UCSD-AML1 (cell line): ENCODE results near the gene ATP5F1A.
A peak's percentile ranks its signal among the peaks of the same experiment; 100 is the strongest.
"Not testable (repeated sequence)": the region's sequence is repeated elsewhere in the genome, so short reads cannot be mapped to it uniquely, and the experiment has no call there.

Experiments used
- DNase-seq: peaks from one replicate; lab custom pipeline; 2025; ENCODE audit not compliant: unreplicated experiment; lab: John Stamatoyannopoulos, UW

ATP5F1A gene

DNA sequence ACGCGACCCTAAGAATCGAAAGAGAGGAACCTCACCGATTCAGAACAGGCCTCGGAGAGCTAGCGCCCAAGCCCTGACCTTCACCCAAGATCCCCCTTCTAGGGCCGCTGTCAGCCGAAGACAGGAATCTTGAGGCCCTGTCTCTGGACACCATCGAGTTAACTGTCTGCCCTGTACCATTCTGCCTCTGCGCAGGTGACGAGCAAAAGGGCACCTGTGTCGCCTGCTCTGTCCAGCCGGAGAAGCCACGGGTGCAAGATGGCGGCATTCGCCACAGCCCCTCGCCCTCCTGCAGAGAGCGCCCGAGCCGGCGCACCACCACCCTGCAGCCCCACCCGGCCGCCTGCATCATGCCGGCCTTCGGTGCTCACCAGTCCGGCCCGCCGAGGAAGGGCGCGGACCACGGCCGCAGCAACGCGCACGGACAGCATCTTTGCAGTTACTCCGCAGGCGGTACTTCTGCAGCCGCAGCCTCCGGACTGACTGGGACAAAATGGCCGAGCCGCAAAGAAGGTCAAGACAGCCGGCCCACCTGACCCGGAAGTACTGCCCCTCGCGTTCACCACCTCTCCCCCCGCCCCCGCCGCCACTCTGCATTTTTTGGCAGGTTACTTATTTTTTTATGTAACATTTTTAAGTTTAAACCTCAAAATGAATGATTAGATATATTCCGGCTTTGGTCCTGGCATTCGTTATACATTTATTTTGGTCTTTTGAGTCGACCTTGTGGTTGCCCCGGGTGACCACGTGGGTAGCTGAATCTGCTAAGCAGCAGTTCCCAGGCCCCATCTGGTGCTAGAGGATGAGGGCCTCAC, at the start of gene ATP5F1A:
ATP5F1A (minus strand) TSS at position 496 of the 815 bp plus-strand sequence; CDS start at position 431, 65 bp downstream.
- DNase-seq: peak; percentile 79

DNA sequence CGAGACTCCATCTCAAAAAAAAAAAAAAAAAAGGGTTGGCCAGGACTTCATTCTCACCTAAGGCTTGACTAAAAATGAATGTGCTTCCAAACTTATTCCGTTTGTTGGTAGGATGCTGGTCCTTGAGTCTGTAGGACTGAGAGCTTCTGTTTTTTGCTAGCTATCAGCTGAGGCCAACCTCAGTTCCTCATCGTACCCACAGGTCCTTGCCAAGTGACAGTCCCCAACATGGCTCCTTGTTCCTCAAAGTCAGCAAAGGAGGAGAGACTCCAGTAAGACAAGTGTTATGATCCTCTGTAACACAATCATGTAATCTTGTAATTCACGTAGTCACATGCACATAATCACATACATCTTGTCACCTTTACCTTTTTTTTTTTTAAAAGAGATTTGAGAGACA, 43.1 kb upstream of the ATP5F1A start:
- no peak for DNase-seq

DNA sequence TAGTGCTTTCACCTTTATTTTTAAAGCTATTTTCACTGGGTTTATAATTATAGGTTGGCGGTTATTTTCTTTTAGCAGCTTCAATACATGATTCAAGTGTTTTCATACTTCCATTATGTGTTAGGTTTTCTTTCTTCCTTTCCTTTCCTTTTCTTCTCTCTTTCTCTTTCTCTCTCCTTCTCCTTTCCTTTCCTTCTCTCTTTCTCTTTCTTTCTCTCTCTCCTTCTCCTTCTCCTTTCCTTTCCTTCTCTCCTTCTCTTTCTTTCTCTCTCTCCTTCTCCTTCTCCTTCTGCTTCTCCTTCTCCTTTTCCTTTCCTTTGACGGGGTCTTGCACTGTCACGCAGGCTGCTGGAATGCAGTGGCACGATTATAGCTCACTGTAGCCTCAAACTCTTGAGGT, 42.1 kb upstream of the ATP5F1A start:
- no peak for DNase-seq

DNA sequence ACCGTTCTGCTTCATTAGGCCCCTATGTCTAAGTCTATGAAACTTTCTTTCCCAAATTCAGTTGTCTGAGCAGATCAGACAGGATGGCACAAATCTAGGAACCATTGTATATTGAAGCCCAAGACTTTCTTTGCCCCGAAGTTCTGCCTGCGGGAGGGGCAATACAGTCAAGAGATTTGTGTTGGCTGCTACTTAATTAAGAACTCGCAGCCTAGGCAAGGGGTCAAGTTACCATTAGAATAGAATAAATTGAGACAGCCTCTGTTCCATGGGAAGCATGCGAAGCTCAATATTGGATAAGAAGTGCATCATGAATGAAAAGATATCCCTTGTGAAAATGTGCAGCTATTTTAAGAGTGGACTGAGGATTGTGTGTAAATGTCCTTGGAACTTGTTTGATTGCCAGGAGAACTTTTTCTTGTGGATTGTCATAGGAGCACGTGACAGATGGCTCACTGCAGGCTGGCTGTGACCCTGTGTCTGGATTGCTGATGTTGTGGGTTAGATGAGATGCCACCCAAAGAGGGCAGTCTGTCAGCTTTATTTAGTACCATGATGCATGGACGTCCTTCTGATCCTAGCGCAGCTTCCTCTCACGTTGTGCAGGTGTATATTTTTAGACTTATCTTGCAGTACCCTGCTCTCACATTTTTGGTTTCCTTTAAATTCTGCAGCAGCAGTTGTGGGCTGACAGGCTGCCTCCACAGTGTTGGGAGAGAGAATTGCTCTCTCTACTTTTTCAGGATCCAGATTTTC, 37.0 kb upstream of the ATP5F1A start:
- DNase-seq: no peak

DNA sequence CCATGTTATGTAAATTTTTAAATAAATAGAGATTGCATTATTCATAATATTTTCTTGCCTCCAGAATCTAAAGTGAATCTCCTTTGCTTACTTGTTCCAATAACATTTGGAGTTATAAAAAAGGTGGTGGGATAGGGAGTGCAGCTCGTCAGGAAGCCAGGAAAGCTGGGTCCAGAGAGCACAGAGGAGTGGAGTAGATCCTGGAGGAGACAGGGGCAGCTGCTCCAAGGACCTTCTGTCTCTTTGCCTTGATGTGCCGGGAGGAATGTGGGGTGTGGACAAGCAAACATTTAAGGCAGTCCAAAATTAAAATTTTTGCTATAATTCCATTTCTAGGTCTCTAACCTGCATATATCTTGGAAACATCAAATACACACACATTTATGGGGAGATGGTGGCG, 35.4 kb upstream of the ATP5F1A start:
- DNase-seq: no peak

DNA sequence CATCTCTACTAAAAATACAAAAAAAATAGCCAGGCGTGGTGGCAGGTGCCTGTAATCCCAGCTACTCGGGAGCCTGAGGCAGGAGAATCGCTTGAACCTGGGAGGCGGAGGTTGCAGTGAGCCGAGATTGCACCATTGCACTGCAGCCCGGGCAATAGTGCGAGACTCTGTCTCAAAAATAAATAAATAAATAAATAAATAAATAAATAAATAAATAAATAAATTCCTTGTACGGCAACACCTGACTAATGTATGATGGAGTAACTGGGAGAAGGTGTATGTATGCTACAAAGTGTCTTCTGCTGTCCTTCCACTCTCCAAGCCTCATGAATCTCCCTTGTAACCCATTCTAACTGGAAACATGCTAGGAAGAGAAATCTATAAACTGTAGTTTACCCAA, 32.5 kb upstream of the ATP5F1A start:
- not testable (repeated sequence) for DNase-seq

DNA sequence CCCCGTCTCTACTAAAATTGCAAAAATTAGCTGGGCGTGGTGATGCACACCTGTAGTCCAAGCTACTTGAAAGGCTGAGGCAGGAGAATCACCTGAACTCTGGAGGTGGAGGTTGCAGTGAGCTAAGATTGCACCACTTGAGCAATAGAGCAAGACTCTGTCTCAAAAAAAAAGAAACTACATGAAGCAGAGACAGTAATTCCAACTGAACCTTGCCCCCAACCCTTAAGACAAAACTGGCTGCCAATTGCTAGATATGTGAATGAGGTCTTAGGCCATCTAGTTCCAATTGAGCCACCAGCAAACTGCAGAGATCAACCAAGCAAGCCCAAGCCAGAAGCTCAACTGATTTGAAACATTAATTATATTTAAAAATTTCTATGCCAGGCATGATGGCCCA, 32.0 kb upstream of the ATP5F1A start:
- DNase-seq: no peak

DNA sequence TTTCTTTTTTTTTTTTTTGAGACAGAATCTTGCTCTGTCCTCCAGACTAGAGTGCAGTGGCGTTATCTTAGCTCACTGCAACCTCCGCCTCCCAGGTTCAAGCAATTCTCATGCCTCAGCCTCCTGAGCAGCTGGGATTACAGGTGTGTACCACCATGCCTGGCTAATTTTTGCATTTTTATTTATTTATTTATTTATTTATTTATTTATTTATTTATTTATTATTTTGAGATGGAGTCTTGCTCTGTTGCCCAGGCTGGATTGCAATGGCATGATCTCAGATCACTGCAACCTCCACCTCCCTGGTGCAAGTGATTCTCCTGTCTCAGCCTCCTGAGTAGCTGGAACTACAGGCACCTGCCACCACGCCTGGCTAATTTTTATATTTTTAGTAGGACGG, 28.5 kb upstream of the ATP5F1A start:
- DNase-seq: not testable (repeated sequence)

DNA sequence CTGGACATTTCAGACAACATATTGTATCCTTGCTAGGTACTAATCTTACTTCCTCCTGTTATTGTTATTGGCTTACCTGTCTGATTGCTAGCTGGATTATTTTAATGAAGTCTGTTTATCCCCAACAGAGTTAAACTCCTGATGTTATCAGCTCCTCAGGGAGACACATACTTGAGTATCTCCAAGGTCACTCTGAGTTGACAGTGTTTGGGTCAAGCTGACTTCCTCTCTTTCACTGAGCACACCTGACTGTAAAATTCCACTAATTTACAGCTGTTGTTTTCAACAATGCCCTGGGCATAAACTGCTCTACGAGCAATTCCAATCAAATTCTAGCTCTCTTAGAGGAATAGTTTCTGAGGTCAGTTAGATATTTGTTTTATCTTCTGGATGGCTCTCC, 15.7 kb upstream of the ATP5F1A start:
- no peak for DNase-seq

DNA sequence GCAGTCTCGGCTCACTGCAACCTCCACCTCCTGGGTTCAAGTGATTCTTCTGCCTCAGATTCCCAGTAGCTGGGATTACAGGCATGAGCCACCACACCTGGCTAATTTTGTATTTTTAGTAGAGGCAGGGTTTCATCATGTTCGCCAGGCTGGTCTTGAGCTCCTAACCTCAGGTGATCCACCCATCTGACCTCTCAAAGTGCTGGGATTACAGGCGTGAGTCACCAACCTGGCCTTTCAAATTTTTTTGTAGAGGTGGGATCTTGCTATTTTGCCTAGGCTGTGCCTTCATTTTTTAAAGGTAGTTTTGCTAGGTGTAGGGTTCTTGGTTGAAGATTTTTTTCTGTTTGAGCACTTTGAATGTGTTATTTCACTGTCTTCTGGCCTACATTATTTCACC, 12.3 kb upstream of the ATP5F1A start:
- DNase-seq: no peak

DNA sequence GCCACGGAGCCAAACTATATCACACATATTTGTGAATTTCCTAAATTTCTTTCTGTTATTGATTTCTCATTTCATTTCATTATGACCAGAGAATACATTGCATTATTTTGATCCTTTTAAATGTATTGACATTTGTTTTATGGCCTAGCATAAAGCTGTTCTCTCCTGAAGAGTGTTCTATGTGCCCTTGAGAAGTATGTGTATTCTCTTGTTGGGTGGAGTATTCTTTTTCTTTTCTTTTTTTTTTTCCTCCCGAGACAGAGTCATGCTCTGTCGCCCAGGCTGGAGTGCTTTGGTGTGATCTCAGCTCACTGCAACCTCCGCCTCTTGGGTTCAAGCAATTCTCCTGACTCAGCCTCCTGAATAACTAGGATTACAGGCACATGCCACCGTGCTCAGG, 11.3 kb upstream of the ATP5F1A start:
- no peak for DNase-seq

DNA sequence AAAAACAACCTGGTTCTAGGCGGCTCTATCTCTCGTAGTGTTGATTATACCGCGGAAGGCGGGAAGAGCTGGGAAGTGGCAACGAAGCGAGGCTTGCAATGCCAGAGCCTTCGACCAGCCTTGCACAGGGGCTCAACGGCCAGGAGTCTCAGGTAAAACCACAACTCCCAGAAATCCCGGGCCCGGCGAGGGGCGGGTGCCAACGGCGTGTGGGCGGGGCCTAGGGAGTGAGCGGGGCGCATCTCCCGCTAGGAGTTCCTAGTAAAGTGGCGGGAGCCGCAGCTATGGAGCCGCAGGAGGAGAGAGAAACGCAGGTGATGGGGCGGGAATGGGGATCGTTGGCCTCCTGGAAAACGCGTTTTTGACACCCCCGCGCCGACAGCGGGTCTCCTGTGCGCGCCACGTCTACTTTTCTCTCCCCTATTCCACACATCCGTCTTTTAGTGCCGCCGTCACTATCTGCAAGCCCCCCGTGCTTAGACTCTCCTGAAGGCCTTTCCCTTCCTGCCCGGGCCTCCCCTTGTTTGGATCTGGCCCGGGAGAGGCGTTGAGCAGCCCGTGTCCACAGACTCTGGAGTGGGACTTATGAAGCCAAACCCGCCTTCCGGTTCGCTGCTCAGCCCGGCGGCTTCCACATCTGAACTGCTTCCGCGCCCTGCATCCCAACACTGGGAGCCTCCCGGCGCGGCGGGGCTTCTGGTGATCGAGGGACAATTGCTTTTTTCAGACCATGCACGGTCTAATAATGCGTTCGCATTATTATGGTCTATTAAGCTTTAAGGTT, 6.2 kb upstream of the ATP5F1A start, which contains the start of gene HAUS1:
HAUS1 (plus strand) TSS at position 258 of the 784 bp plus-strand sequence; CDS start at position 285, 27 bp downstream.
- DNase-seq: peak; percentile 90

DNA sequence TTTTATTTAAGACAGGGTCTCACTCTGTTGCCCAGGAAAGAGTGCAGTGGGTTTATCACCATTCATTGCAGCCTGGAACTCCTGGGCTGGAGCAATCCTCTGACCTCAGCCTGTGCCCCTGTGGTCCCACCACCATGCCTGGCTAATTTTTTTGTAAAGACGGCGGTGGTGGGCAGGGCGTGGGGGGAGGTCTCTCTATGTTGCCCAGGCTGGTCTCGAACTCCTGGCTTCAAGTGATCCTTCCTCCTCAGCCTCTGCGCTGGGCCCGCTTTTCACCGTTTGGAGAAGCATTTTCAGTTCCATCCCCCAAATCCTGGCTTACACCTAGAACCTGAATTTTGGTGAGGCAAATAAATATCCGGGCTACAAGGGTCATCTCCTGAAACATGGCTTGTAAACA, 1.4 kb upstream of the ATP5F1A start:
- no peak for DNase-seq

DNA sequence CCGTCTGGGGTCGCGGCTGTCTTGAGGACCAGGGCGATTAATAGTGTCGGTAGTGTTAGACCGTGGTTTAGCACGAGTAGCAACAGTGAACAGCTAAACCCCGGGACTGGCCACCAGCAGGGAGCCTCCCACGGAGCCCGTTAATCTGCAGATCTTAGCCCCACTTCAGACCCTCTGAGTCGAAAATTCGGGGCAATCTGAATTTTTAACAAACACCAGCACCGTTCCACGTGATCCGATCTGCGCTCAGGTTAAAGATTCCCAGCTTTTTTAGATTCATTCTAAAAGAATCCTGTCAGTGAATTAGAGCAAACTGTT, 479 bp upstream of the ATP5F1A start:
- DNase-seq: no peak

DNA sequence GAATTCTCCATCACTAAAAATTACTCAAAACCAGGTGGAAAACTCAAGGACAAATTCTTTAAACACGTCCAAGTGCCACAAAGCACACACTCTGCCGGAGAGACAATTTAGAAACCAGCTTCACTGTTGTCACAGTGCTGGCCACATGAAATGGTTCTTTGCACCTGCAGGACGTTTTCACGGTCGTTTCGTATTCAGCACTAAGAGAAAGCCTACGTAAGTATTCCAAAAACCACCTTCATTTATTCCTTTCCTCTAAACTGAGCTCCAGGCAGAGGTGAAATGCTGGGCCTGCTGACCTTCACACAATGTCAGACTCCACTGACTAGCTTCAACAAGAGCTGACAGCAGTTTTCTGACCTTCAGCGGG, 680 bp downstream of the ATP5F1A start:
- no peak for DNase-seq

DNA sequence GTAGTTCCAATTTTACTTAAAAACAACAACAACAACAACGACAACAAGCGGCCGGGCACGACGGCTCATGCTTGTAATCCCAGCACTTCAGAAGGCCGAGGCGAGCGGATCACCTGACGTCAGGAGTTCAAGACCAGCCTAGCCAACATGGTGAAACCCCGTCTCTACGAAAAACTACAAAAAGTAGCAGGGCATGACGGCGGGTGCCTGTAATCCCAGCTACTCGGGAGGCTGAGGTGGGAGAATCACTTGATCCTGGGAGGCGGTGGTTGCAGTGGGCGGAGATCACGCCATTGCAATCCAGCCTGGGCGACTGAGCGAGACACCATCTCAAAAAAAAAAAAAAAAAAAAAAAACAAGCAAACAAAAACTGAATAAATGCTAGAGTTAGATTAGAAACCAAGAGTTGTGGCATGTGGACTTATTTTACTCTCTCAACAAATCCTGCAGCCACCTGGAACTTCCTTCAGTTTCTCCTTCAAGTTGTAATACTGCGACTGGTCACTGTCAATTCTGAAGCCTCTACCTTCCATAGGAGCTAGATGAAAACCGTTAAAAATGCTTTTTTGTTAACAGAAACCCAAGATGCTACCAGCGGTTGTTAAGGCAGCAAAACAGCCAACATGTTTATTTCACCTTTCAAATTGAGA, 1.3 kb downstream of the ATP5F1A start:
- DNase-seq: no peak

DNA sequence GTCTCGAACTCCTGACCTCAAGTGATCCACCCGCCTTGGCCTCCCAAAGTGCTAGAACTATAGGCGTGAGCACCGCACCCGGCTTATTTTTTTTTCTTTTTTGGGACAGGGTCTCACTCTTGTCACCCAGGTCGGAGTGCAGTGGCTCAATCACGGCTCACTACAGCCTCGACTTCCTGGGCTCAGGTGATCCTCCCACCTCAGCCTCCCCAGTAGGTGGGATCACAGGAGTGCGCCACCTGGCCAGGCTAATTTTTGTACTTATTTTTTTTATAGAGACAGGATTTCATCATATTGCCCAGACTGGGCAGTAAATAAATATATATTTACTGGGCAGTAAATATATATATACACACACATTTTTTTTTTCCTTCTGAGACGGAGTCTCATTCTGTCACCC, 2.6 kb downstream of the ATP5F1A start:
- DNase-seq: no peak

DNA sequence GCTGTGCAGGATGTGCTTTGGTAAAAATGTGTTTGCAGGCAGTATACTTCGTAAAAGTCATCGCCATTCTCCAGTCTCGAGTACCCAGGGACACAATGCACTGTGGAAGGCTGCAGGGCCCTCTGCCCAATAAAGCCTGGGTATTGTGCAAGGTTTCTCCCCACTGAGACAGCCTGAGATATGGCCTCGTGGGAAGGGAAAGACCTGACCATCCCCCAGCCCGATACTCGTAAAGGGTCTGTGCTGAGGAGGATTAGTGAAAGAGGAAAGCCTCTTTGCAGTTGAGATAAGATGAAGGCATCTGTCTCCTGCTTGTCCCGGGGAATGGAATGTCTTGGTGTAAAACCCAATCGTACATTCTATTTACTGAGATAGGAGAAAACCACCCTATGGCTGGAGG, 9.6 kb downstream of the ATP5F1A start:
- DNase-seq: not testable (repeated sequence)

DNA sequence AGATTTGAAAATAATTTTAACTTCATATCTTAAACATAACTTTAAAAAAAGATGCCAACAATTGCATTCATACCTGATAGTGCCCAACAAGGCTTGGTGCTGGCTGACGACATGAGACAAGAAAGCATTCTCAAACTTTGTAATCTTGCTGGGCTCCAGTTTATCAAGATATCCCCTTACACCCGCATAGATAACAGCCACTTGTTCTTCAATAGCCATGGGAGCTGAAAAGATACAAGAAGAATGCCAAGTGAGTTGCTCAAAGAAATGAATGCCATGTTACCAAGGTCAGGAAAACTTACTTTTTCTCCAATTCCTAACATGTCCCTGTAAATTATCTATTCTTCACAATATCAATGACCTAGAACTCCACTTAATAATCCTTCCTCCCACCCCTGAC, 13.7 kb downstream of the ATP5F1A start:
- no peak for DNase-seq

DNA sequence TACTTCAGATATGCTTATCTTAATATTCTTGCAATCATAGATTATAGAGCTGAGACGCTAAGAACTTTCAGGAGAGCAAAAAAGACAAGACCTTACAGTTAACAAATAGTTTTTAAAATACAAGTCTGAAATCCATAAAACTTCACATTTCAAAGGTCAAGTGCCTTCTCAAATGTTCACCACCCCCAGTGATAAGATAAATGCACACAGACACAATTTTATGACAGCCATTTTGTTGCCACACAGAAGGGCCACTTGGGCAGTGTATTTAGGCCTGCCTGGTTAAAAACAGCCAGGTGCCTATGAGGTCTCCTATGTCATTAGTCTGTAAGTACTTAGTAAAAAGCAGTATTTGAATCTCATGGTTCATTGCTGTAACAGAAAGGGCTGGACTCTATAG, 17.9 kb downstream of the ATP5F1A start:
- no peak for DNase-seq

DNA sequence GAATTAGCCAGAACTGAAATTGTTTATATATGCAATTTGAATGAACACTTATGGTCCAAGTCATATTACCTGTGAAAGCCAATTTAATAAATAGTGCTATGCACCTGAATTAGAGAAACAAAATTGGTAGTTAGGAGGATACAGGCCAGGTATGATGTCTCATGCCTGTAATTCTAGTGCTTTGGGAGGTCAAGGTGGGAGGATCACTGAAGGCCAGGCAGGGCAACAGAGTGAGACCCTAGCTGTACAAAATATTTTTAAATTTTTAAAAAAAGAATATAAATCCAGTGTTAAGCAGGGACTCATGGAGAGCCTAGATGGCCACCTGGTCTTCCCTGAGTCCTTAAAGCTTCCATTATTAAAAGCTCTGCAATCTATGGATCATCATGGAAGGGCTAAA, 18.8 kb downstream of the ATP5F1A start:
- DNase-seq: no peak
